ENCODE results near the gene PRKN. TPM values are rescaled to one million over a fixed set of nuclear protein-coding genes. Genes with fewer than 3 reads are reported as not detected.
A peak's percentile ranks its signal among the peaks of the same experiment; 100 is the strongest.

PRKN gene
- total RNA-seq, 1 experiment from 2014 or later: not detected

DNA sequence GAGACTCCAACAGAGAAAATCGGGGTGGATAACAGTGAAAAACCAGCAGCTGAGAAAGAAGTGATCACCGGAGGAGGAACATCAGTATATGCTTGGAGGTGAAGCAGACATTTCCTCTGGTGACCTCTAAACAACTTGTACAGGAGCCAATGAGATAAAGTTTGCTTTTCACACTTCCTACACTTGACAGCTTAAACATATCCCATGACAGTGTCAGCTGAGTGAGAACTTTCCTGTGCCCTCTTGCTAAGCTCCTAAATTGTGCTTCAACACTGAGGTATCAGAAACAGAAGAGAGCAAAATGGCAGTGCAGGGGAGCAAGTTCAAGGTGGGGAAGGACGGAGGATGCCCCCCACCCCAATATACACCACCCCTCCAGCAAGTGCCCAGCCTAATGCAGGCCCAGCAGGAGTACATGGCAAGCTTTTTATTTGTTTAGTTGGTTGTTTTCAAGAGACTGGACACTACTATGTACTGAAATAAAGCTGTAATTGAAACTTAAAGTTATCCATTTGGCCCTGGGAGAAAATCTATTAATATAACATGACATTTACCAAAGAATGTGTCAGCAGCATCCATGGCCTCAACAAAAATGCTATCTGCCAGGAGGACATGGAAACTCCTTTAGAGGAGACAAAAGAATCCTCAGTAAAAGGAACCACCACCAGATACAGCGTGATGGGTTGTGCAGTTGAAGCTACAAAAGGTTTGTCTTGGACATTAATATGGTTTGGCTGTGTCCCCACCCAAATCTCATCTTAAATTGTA is 540.2 kb downstream of the PRKN start:
- no peak for DNase-seq (ENCODE audit: low read depth)

DNA sequence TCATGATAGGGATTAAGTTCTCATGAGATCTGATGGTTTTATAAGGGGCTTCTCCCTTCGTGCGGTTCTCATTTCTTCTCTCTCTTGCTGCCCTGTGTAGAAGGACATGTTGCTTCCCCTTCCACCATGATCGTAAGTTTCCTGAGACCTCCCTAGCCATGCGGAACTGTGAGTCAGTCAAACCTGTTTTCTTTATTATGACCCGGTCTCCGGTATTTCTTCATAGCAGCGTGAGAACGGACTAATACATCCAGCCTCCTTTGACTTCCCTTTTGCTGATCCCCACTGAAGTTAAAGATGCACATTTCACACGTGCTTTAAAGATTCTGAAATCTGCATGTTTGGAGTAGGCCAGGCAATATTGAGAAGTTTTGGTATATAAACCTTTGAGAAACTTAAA is 543.1 kb downstream of the PRKN start:
- peak; percentile 24 for DNase-seq (ENCODE audit: low read depth)

DNA sequence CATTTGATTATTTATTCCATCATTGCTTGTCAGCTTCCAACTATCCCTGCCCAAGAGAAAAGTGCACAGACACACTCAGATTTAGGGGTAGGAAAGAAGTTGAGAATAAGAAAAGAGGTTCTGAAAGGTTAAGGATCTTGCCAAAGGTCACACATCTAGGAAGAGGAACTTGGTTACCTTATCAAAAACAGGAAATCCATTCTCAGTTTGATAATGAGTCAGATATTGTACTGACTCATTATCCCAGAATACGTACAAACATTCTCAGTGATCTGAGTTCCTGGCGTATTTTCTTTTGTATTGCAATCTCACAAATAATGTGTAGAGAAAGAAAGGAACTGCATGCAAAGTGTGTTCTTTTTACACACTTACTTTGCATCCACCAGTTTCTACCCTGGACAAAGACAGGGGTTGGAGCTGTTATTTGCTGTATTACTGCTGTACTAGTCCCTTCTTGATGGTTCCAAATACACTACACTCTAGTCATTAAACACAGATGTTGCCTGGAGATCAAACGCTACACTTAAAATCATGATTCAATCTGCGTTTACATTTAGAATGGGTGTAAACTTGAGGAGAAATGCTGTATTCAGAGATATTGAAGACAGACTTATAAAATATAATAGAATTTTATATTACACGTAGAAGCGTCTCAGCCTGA is 545.7 kb downstream of the PRKN start:
- no peak for DNase-seq (ENCODE audit: low read depth)

DNA sequence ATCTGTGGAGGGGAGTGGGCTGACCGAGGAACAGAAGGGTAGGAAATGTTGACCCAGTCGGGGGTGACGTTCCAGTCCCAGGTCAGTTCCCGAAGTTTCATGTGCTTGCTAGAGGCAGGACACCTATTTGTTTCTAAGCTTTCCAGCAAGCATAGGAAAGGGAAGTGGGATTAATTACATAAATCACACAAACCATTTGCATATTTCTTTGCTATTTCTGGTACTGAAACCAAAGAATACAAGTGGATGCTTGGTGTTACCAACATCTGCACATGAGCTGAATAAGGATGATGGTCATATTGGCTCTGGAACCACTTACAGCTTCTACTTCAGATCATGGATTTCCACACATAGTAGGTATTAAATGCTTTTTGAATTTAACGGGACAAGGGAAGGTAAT is 546.5 kb downstream of the PRKN start:
- DNase-seq (ENCODE audit: low read depth): no peak

DNA sequence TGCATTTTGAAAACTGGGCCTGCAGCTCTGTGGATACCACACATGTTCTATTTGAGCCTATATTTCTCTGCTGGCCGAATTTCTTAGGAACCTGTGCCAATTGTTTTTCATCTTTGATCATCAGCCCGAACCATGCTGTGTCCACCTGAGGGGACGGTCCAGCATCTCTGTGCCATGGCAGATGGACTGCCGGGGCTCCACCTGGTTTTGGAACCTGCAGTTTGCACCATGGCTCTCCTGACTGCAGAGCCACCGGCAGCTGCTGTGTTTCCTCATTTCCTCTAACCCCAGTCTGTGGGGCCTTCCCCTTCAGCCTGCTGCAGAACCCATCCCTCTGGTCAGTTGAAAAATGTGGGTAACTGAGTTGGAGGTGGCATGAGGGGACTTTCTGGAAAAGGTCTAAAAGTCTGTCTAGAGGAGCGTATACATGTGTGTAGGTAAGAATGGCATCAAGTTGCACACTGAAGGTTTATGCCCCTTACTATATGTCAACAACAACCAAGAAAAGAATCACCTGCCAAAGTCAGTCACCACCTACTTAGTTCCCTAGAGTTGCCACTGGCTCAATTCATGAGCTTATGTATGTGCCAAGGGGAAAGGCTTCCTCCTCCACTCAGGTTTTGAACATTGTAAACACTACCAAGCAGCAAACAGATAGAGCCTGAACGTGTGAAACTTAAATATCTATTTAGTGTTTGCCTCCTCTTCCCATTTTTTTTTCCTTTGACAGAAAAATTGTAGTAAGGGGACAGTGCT is 548.2 kb downstream of the PRKN start:
- no peak for DNase-seq (ENCODE audit: low read depth)

DNA sequence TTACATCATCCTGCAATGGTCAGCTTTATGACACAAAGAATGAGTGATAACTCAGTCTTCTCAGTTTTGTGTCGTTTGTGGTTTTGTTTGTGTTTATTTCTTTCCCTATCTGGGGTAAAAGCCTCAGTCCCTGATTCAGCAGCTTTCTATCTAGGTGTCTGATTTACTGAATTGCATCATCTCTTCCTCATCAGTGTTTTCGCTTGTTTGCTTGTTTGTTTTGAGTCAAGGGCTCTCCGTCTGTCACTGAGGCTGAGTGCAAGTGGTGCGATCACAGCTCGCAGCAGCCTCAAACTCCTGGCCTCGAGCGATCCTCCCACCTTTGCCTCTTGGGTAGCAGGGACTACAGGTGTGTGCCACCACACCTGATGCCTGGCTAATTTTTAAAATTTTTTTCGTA is 548.9 kb downstream of the PRKN start:
- DNase-seq (ENCODE audit: low read depth): no peak

DNA sequence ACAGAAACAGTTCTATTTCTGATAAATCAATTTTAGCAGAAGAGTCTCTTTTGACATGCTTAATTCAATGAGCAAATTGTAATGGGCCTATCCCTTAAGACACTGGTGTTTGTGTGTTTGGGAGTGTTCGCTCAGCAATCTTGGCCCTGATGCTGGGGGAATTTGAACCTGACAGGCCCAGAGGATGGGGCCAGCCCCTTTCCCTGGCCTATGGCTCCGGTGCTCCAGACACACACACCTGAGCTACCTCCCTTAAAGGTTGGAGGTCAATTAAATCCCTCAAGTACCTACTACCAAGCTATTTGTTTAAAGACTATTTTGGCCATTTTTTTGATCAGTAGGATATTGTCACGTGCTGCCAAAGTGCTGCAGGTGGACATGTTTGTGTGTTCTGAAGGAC is 549.3 kb downstream of the PRKN start:
- no peak for DNase-seq (ENCODE audit: low read depth)

DNA sequence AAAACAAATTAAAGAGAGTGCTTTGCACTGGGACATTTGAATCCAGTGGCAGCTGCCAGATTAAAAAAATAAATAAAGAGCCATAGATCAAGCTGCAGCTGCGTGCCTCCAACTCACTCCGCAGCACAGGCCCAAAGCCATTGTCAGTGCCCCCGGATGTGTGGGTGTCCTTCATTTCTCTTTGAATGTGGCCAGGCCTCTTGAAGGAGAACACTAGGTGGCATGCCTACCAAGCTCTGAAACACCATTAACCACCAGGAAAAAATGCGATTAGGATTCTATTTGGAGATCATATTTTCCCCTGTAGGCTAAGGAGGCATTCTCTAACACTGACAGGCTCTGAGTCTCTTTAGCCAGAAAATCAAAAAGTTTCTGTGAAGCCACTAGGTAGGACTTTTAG is 549.8 kb downstream of the PRKN start:
- peak; percentile 11 for DNase-seq (ENCODE audit: low read depth)

DNA sequence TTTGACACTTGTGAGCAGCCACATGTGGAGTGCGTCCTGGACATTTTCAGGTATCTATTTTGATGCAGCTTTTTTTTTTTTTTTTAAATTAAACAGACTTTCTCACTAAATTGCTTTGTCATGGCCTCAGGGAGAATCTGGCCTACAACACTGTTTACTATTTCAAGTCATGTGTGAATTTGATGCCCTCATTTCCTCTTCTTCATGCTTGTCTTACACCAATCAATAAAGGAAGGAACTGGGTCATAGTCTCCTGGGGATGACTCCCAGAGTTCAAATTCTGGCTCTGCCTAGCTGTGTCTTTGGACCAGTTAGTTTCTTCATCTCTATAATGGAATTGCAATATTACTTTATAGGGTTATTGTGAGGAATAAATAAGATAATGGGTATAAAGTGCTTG is 554.1 kb downstream of the PRKN start:
- no peak for DNase-seq (ENCODE audit: low read depth)

DNA sequence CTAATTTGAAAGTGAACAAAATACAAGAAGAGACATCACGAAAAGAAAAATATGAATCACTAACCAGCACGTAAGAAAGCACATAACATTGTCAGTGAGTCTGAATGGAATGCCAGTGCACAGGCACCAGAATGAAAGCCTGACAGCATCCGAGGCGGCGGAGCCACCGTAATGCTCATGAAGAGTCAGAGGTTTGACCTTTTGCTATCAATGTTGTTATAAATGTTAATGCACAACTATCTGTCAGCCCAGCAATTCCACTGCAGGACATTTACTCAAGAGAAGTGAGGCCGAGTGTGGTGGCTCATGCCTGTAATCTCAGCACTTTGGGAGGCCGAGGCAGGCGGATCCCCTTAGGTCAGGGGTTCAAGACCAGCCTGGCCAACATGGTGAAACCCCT is 562.1 kb downstream of the PRKN start:
- no peak for DNase-seq (ENCODE audit: low read depth)

DNA sequence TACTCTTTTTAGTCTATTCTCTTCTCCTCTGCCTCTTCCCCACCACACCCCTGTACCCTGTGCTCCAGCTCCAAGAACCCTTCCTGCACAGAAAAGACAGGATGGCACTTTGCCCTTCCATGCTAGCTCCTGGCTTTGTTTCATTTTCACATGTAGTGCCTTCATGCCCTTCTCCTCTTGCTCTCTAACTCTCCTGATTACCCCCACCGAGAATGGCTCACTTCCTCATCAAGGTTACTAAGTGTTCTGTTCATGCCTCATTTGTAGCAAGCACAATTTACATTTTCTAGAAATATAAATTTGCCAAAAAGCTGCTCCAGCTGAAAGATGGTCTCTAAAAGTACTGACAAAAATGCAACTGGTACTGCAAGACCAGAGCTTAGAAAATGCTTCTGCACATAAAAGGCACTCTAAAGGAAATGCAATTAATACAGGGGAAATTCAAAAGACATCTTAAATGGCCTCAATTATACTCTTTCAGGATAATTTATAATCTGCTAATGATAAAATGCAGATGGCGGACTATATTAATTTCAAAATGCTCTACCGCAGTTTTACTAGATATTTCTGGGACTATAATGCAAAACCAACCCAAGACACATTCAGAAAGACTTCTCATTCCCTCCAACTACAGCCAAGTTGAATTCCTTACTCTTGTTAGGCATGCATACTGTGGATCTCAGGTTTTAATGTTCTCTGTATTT is 570.2 kb downstream of the PRKN start:
- DNase-seq (ENCODE audit: low read depth): no peak

DNA sequence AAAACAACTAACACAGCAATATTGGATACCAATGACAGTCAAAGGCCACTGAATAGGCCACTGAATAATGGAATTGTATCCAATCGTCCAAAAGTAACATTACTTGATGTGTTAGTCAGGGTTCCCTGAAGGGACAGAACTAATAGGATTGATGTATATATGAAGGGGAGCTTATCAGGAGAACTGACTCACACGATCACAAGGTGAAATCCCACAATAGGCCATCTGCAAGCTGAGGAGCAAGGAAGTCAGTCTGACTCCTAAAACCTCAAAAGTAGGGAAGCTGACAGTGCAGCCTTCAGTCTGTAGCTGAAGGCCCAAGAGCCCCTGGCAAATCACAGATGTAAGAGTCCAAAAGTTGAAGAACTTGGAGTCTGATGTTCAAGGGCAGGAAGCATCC is 571.4 kb downstream of the PRKN start:
- no peak for DNase-seq (ENCODE audit: low read depth)

DNA sequence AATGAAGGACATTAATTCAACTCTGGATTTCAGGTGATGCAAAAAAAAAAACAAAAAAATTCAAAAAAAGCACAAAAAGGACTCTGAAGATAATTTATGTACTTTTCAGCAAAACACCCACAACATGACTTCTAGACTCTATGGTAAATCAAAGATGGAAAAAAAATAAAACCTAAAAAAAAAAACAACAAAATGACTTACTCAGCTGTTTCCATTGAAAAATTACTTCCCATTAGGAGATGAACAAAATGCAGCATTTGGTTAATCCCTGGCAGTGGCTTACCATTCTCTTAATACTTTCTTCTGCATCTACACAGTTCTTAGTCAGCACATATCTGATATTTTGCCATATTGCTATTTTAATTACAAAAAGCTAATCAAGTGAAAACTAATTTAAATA is 572.6 kb downstream of the PRKN start:
- DNase-seq (ENCODE audit: low read depth): no peak

DNA sequence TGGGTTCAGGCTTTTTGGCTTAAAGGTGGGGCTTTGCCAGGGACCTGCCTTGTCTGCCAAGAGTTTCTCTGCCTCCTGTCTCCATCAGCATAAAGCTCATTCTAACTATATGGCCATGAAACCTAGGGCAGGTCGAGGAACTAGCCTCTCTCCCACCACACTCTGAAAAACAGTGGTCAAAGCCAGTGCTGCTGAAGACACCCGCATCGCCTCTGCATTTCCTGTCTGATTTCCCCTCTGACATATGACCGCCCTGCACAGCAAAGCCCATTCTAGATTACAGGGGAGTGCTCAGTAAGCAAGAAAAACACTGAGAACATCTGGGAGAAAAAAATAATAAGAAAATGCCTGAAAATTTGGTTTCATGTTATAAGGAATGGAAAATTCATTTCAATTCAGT is 573.6 kb downstream of the PRKN start:
- no peak for DNase-seq (ENCODE audit: low read depth)

DNA sequence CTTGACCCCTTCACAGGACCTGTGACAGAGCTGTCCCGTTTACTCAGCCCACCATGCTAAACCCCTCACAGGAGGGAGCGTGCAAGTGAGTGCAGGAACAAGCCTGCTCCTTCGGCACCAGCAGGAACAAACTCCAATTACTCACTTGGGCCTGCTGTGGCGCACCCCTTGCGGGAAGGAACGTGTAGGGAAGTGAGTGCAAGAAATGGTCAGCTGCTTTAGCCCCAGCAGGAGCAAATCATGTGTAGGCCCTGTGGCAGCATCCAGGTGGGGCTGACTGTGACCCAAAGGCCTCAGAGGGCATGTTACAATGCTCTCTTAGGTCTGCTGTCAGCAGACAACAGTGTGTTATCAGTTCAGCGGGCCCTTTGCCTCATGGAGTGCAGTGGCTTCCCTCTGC is 574.4 kb downstream of the PRKN start:
- DNase-seq (ENCODE audit: low read depth): no peak

DNA sequence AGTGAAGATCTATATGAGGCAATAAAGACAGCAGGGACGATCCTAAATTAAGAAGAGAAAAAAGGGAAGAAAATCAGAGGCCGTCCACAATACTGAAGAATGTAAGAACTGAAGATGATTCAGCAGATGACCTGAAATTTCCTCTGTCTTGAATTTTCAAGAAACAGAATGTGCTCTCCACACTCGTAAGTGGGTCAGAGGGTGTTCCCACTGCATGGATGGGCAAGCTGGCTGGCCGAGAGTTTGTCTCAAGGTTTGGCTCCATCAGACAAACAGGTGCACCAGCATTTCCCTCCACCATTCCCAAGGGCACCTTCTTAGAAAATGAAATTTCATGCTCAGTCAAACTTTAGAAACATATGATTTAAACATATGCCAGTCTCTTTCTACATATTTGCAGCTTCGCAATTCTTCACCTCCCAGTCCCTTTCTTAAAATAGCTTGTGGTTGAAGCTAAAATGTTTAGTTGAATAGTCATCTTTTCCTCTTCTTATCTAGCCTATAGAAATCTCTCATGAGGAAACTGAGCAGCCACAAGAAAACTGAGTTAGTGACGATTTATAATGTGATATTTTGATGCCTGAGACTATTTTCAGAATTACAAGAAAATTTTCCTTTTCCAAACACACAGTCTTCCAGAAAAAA is 576.4 kb downstream of the PRKN start:
- no peak for DNase-seq (ENCODE audit: low read depth)

DNA sequence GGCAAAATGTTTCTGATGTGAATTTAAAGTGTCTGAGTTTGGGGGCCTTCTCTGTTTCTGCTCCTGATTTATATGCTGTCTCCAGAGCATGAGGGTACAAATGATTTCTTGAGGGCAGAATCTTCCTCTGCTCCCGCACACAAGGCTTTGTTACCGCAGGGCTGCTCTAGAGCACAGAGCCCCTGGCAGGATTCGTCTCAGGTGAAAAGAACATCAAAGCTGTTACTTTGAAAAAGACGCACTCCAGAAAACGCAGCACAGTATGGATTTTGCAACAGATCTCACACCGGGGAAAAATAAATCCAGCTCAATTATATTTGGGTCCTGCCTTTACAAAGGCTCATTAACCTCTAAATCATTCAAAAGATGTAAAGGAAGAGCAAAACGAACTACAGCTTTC is 577.3 kb downstream of the PRKN start:
- no peak for DNase-seq (ENCODE audit: low read depth)

DNA sequence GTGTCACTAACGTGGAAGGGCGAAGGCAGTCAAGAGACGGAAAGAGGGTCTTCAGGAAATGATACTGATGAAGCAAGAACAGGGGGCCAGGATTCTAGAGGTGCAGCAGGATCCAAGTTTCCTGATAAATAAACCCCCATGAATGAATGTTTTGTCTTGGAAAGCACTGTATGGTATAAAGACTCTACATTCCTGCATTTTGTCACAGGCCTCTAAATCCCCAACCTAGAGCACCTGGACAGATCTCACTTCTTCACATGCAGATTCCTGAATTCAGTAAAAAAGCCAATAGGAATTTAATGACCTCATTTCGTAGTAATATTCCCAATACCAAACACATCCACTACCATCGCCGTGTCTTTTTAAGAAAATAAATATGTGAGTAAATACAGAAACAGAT is 577.8 kb downstream of the PRKN start:
- no peak for DNase-seq (ENCODE audit: low read depth)

DNA sequence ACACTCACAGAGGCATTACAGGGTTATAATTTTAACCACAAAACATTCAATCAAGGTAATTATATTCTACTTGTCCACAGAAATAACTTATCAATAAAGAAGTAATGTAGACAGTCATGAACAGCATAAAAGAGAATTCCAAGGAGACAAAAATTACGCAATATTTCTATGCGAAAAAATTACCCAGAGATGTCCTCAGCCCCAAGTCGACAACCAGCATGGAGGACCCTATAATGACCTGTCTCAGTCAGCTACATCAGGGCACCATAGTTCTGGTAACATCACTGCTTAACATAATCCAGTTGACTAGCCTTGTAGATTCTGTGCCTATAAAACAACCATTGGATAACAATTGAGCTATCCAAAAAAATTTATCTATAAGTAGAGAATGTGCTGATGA is 579.8 kb downstream of the PRKN start:
- no peak for DNase-seq (ENCODE audit: low read depth)

DNA sequence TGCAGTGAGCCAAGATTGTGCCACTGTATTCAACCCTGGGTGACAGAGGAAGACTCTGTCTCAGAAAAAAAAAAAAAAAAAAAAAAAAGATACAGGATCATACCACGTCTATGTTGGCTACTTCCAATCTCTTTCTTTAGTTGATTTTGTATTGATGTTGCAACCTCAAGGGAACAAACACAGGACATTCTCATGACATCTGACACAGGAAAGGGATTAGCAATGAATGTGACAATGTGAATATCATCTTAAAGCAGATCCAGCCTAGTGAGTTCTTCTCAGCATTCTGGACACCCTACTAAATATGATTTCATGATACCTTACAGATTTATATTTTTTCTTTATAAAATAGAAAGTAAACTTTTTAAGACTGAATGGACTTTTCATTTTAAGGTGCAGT is 580.3 kb downstream of the PRKN start:
- no peak for DNase-seq (ENCODE audit: low read depth)

DNA sequence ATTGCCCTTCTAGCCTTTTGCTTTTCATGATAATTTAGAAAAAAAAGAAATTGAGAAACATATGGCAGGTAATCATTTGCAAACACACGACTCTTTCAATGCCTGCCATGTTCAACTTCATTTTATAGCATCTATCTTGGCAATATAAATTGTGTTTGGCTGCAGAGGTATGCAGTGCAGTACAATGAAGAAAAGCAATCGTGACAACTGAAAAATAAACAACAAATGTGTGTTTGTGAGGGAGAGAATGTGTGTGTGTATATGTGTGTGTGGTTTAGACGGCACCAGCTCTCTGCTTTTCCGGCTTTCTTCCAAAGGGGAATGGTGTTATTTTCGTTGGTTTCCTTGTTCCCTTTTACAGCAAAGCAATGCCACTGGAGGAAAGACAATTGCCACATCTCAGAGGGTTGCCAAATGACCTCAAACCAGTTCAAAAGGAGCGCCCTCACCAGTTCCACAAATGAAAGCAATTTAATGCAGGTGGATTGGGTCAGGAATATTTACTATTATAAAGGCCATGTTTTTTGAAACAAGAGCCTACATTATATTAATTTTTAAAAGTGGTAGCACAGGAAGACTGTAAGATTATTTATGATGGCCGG is 587.2 kb downstream of the PRKN start:
- DNase-seq (ENCODE audit: low read depth): no peak

Measured in Daoy (cell line).